OCI-LY7 (cell line): ENCODE data around the gene LINGO3.

ENCODE experiments used
- CTCF ChIP-seq: fragments of 200-600 bp; sonication (generic); conservative IDR thresholded peaks from 2 replicates; pipeline ENCODE4 v1.5.1; 2014; ENCODE audit warnings: mild to moderate bottlenecking, antibody characterized with exemption, low read length, moderate library complexity, mixed read lengths
- EZH2phosphoT487 ChIP-seq: fragments of 200-600 bp; sonication (generic); IDR thresholded peaks from 2 replicates; pipeline ENCODE4 v1.6.1; 2018; ENCODE audit warnings: low read depth, borderline replicate concordance, mild to moderate bottlenecking, mixed run types, antibody characterized with exemption, low read length, moderate library complexity, mixed read lengths

DNA sequence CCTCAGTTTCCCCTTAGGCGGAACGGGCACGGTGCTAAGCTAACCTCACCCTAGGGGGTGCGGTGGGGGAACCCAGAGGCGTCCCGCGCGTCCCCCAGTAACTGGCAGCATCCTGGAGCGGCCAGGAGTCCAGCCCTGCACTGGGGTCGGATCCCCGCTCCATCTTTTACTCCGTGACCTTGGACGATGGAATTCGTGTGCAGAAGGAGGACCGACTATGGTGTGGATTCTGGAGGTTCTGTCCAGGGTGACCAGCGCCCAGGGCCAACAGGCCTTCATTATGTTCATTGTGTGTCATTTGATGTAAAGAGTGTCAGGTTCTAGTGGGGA is 21.2 kb upstream of the LINGO3 start:
- TF ChIP-seq CTCF (no peak), EZH2phosphoT487 (no peak)
